GM19240 (cell line): ENCODE measurements around the gene P2RX4.
"Not testable (repeated sequence)": the region's sequence is repeated elsewhere in the genome, so short reads cannot be mapped to it uniquely, and the experiment has no call there.

ENCODE experiments used
- DNase-seq: peaks from one replicate; pipeline ENCODE4 v3.0.0; 2011; ENCODE audit warnings: low spot score; ENCODE audit not compliant: insufficient read length

P2RX4 gene, protein sequence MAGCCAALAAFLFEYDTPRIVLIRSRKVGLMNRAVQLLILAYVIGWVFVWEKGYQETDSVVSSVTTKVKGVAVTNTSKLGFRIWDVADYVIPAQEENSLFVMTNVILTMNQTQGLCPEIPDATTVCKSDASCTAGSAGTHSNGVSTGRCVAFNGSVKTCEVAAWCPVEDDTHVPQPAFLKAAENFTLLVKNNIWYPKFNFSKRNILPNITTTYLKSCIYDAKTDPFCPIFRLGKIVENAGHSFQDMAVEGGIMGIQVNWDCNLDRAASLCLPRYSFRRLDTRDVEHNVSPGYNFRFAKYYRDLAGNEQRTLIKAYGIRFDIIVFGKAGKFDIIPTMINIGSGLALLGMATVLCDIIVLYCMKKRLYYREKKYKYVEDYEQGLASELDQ

DNA sequence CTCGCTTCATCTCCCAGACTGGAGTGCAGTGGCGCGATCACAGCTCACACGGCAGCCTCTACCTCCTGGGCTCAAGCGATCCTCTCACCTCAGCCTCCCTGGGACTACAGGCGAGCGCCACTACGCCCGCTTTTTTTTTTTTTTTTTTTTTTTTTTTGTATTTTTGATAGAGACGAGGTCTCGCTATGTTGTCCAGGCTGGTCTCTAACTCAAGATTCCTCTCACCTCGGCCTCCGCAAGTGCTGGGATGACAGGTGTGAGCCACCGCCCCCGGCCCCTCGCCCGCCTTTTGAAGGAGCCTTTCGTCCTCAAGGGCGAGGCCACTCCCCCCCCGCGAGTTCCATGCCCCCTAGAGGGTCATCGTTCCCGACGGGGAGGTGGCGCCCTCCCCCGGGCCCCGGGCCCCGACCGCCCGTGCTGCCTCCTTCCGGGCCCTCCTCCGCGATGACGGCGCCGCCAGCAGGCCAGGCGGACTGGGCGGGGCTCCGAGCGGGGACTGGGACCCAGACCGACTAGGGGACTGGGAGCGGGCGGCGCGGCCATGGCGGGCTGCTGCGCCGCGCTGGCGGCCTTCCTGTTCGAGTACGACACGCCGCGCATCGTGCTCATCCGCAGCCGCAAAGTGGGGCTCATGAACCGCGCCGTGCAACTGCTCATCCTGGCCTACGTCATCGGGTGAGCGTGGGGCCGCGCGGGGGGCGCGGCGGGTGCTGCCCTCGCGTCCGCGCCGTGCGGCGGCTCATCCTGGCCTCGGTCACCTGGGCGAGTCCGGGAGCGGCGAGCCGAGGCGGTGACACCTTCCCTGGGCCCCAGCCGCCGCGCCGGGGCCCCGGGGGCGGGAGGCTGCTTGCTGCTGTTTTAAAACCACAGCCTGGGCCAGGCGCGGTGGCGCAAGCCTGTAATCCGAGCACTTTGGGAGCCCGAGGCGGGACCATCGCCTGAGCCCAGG lies at the start of gene P2RX4:
Gene P2RX4 (plus strand): TSS at position 506 of the 949 bp plus-strand sequence. CDS start 36 bp downstream, at position 542.
- peak; percentile 77 for DNase-seq

- DNase-seq, result no peak
Observed at GRCh38 chr12:121162384-121162783, 47.5 kb upstream of the P2RX4 start.

DNA sequence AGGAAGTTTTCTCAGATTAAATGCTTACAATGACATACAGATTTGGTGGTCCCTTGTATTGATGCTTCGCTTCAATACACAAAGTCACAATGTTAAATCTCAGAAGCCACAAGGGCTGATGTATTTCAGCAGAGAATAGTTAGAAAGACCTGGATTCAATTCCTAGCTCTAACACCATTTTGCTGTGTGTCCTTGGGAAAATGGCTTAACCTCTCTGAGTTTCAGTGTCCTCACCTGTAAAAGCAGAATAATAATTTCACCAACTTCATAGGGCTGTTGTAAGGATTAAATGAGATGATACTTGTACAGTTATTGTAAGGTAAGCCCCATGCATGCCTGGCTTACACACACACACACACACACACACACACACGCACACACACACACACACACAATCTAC lies 46.9 kb upstream of the P2RX4 start:
- no peak for DNase-seq

GRCh38 chr12:121164839-121165238 lies 45.1 kb upstream of the P2RX4 start:
- not testable (repeated sequence) for DNase-seq

DNA sequence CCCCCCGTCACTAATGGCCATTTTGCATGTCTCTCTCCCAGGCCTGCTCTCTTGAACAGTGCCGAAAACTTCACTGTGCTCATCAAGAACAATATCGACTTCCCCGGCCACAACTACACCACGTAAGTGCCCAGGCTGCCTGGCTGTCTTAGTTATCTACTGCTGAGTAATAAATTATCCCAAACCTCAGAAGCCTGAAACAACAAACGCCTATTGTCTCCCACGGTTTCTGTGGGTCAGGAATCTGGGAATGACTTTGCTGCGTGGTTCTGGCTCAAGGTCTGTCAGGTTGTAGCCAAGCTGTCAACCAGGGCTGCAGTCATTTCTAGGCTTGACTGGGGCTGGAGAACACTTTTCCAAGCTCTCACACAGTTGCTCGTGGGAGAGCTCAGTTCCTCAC lies 44.6 kb upstream of the P2RX4 start:
- DNase-seq, result no peak

- no peak for DNase-seq
Observed at GRCh38 chr12:121166356-121166755, 43.6 kb upstream of the P2RX4 start.

DNA sequence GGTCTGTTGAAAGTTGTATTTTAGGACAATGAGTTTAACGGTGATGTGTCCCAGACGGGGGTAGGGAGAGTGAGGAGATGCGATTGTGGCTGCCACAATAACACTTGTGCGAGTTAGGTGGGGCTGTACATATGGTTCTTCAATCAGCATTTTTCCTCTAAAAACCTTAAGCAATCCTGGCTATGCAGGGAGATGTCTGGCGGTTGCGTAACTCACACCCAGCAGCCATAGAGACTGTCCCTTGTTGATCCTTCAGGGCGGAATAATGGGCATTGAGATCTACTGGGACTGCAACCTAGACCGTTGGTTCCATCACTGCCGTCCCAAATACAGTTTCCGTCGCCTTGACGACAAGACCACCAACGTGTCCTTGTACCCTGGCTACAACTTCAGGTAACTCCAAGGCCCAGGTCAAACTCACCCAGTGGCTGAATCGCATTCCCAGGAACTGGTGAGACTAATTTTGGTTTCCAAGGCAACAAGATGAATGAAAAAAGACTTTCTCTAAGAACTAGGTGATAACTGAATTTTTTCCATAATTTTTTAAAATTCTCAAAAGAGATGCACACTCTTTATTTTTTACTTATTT lies 42.6 kb upstream of the P2RX4 start:
- no peak for DNase-seq

GRCh38 chr12:121167951-121168350 lies 42.0 kb upstream of the P2RX4 start:
- no peak for DNase-seq

- no peak for DNase-seq
Observed at GRCh38 chr12:121170151-121170550, 39.8 kb upstream of the P2RX4 start.

DNA sequence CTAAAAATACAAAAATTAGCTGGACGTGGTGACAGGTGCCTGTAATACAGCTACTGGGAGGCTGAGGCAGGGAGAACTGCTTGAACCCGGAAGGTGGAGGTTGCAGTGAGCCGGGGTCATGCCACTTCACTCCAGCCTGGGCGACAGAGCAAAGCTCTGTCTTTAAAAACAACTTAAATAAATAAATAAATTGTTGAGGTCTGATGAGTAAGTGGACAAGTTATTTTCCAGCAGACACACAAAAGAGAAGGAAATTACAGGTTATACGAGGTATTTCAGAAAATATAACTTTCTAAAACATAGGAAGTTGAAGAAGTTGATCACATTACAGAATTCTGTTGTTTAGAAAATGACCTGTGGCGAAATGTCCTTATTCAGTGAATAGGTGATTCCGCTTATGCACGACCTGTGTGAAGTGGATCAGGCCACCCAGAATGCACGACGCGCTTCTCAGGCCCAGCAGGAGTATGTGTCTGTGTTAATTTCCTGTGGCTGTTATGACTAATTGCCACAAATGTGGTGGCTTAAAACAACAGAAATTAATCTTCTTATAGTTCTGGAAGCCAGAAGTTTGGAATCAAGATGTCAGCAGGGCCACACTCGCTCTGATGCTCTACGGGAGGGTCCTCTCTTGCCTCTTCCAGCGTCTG lies 39.2 kb upstream of the P2RX4 start:
- DNase-seq, result no peak

DNA sequence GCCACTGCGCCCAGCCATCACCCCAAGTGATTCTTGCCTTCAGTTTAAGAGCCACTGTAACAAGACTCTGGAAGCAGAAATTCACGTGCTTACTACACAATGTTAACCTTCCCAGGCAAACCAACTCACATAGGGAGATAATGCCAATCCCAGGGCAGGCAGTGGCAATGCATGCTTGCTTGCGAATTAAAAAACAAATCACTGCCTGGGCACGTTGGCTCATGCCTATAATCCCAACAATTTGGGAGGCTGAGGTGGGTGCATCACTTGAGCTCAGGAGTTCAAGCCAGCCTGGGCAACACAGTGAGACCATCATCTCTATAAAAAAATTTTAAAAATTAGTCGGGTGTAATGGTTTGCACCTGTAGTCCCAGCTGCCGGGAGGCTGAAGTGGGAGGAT lies 37.8 kb upstream of the P2RX4 start:
- DNase-seq, result no peak

GRCh38 chr12:121175383-121176119 lies 34.4 kb upstream of the P2RX4 start:
- peak; percentile 35 for DNase-seq

DNA sequence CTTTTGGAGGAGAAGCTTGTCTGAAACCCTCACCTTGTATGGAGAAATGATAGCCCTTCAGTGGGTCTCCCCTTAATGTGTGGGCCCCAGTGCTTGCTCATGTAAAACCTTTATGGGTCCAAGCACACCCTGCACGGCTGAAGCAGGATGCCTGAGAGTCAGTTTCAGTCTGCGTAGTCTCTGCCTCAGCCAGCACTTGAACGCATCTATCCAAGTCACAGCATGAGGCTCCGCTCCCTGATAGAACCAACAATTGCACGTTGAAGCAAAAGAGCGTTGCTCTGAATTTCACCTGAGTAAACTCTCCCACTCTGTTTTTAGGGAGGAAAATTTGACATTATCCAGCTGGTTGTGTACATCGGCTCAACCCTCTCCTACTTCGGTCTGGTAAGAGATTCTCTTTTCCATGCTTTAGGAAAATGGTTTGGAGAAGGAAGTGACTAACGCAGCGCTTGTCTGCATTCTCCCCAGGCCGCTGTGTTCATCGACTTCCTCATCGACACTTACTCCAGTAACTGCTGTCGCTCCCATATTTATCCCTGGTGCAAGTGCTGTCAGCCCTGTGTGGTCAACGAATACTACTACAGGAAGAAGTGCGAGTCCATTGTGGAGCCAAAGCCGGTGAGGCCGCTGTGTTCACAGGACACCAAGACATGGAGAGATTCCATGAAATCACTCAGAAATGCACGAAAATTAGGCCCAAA lies 33.0 kb upstream of the P2RX4 start:
- DNase-seq, result no peak

GRCh38 chr12:121181181-121181580 lies 28.7 kb upstream of the P2RX4 start:
- no peak for DNase-seq

- no peak for DNase-seq
Observed at GRCh38 chr12:121182222-121182893, 27.6 kb upstream of the P2RX4 start.

GRCh38 chr12:121184425-121184824 lies 25.5 kb upstream of the P2RX4 start:
- no peak for DNase-seq

DNA sequence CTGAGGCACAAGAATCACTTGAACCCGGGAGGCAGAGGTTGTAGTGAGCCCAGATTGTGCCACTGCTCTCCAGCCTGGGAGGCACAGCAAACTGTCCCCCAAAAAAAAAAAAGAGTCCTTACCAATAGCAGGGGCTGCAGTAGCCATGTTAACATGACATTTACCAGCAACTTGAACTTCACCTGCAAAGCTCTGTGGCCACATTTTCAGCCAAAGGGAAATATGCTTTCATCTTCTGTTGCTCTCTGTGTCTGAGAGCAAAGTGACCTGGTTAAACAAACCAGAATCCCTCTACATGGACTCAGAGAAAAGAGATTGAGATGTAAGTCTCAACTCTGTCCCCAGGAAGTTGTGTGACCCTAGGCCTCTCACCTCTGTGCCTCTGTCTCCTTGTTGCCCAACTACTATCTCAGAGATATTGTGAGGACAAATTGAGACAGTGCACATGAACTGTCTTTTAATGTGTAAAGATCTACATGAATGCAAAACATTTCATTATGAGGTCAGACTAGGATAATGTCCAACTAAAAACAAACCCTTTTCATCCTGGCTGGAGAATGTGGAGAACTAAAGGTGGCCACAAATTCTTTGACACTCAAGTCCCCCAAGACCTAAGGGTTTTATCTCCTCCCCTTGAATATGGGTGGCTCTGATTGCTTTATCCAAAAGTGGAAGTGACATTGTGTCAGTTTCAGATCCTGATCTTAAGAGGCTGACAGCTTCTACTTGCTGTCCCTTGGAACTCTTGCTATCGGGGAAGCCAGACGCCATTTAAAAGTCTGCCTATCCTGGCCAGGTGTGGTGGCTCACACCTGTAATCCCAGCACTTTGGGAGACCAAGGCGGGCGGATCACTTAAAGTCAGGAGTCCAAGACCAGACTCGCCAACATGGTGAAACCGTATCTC lies 24.7 kb upstream of the P2RX4 start:
- no peak for DNase-seq

GRCh38 chr12:121186826-121187225 lies 23.1 kb upstream of the P2RX4 start:
- DNase-seq, result no peak
